HG03095 (cell line): ENCODE measurements around the gene C19orf67.

Experiments used
- ATAC-seq: cut with Tn5 transposase; IDR thresholded peaks from one replicate; pipeline ENCODE4 v1.9.1; 2021; ENCODE audit warnings: moderate library complexity; ENCODE audit not compliant: unreplicated experiment

Gene C19orf67

DNA sequence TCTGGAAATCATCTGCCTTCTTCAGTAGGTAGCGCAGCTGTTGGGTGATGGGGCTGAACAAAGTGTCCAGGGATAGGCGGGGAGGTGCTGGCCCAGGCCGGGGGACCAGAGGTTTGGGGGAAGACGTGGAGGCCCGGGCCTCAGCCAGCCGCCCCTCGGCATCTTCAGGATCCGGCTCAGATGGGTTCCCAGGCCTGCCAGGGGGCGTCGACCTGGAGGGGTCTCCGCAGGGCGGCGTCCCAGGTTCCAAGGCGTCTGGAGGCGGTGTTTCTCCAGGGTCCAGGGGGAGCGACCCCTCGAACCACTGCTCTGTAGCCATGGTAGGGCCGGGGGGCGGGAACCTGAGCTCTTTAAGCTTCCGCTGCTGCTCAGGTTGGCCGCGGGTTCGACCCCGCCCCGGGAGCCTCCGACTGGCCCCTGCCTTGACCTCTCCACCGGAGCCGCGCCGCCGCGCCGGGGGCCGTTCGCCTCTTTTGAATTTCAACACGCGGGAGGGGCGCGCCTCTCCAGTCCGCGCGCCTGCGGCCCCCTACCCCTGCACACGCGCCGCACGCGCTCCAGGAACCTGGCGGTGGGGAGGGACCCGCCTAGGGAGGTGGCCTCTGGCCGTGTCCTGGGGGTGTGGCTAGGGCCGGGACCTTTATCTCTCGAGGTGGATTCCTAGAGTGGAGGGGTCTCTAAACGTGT, at the start of gene C19orf67:
TSS of gene C19orf67 (minus strand) at position 475 of the 687 bp plus-strand sequence. CDS start at position 319, 156 bp downstream.
- ATAC-seq: no peak

DNA sequence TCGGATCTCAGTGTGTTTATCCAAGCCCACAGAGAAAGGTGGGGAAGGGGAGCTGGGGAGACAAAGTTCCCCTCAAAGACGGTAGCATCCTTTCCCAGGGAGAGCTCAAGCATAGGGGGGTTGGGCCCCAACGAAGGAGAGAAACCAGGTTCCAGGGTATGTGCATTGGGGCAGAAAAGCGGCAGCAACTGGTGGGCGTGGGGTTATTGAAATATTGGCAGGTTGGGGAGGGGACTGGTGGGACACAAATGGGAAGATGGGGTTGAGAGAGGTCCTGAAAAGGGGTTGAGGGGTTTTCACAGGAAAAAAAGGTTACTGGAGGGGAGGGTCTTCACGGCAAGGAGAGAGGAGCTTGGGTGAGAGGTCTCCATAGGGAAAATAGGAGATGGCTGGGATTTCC, 49.8 kb upstream of the C19orf67 start:
- no peak for ATAC-seq

DNA sequence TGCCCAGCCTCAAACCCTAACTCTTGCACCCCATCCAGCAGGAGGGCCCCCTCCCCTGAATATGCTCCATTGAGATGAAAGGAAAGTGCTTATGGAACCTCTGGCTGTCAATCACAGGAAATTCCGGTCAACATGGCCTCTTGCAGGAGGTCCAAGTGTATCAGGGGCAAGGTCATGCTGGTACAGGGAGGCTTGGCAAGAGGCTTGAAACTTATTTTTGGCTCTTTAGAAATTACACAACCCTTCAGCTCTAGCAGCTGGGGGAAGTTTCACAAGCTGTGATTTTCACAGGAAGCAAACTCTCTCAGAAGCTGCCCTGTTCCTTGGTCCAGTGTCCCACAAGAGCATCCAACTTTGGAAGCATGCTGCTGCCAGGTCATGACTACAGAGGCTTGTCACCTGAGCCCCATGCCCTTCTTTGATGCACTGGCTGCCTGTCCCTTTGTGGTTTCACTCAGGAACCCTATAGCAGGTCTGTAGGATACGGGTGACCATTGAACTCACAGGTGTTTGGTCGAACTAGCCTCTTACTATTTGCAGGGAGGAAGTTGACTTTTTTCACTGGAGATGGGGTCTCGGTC, 42.4 kb upstream of the C19orf67 start:
- no peak for ATAC-seq

DNA sequence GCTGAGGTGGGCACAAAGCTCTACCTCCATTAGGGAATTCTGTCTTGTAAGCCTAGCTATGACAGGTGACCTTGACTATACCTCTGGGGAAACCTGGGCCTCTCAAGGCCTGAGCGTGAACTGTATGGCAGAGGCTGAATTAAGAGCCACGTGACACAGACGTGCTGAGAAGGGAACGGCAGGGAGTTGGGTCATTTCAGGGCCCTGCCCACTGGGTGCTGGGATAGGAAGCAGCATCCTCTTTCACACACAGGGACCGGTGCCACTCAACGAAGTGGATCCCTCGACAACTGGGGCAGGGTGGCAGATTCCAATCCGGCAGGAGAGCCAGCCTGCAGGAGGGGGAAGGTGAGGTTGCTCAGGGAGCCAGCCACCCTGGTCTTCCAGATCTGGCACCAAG, 41.6 kb upstream of the C19orf67 start:
- ATAC-seq: no peak

DNA sequence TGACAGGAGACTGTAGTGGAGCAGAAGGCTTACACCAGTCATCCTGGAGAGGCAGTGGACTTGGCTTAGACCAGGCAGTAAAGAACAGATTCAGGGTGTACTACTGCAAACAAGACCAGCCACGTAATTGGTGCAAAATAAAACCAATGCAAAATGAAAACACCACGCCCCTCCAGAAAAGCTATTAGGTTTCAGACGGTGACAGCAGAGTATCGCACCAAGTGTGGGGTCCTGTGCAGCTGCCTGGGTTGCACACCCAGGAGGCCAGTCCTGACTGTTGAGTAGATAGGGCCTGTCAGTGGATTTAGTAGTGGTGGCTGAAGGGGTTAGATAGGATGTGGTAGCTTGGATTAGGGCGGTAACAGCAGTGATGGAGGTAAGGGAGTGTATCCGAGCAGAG, 37.3 kb upstream of the C19orf67 start:
- no peak for ATAC-seq

DNA sequence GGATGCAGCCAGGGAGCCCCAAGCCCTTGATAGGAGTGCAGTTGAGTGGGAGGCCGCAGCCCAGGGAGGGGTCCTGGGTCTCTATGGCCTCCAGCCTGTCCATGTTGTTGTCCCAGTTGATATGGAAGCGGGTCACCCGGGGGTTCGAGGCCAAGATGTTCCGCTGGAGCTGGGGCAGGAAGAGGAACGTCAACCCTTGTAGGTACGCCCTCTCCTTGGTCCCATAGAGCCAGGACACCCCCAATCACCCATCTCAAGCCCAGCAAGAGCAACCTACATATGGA, 34.9 kb upstream of the C19orf67 start:
- no peak for ATAC-seq

DNA sequence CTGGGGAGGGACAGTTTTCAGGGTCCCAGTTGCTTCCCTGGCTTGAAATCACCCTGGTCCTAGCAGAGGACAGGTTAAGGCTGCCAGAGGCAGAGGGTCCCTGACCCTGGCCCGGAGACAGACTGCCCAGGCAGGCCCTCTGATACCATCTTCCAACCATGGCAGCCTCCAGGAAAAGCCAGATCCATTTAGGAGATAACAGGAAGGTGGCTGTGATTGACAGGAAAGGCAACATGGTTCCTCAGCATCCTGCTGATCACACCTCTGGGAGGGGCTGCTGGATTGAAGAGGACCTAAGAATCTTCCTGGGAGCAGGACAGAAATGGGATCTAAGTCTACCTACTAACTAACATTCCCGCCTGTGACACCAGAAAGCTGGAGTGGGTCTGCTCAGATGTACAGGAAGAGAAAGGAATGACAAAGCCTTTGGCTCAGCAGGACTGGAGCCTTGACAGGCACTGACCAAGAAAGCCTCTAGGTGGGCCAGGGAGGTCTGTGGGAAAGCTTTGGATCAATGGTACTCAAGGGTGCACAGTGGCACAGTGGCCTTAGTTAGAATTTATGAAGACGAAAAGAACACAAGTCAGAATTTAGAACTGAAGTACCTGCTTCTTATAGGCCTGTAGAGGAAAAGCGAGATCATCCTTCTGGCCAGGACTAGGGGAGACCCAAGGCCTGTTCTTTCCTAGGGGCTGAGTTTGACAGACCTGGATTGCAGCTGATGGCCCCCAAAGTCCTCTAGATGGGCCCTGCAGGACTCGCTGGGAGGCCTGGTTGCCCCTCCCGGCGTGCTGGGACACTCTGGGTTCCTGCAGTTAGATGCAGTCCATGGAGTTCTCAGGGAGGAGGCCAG, 34.3 kb upstream of the C19orf67 start:
- ATAC-seq: no peak

DNA sequence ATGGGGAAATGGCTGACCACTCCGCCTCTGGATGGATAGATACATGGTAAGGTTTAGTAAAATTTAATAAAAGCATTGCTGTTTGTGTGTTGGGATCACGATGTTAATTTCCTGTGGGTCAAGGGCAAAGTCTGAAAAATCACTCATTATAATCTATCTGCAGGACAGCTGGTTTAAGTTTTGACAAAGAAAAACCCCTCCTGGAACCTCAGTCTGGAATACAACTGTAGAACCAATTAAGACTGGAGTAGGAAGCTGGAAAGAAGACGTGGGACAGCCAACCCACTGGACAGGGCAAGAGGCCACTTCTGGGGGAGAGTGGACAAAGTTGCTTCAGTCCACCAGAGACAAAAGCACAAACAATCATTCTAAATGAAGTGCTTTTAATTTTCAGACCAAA, 33.6 kb upstream of the C19orf67 start:
- ATAC-seq: no peak

DNA sequence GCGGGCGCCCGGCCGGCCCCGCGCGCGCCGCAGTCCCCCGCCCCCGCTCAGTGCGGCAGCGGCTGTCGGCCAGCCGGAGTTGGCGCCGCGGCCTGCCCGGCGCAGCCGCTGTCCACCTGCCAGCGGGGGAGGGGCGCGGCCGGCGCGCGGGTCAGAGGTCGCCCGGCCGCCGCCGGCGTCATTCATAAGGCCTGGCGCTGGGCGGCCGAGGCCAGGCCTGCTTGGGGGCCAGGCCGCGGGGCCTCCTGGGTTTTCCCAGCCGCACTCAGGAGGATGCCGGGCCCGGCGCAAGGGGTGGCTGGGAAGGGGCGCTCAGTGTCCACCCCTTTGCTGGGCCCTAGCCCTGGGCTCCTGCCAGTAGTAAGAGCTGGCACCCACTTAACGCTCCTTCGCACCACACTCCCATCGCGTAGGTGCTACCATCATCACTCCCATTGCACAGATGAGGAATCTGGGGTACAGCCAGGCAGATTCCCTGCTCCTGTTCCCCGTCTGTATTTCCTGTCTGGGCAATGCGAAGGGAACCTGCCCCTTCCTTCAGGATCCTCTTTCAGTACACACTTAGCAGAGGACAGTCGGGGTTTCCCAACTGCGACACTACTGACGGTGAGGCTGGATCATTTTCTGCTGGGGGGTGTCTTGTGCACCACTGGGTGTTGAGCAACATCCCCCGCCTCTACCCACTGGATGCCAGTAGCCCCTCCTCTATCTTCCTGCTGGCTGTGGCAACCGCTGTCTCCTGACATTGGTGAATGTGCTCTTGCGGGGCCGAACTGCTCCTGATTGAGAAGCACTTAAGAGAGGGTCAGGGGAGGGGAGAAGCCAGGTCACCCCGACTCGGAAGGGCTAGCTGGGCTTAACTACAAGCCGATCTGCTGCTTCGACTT, 32.8 kb upstream of the C19orf67 start:
- no peak for ATAC-seq

DNA sequence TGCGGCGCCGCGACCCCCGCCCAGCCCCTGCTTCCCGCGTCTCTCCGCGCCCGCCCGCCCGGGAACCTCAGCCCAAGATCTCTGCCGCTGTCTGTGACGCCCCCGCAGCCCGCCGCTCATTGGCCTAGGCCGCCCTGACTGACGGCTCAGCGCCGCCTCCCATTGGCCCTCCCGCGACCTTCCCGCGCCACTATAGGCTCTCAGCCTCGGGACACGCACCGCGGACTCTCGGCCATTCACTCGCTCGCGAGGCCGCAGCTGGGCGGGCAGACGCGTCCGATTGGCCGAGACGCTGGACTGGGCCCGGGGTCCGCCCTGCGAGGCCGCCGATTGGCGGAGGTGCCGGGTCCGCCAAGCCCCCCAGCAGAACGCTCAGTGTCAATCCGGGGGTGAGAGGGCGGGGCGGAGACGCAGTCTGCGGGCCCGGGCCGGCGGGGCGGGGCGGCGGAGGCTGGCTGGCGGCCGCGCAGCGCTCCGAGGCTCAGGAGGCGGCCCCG, 32.1 kb upstream of the C19orf67 start, which contains the start of gene PRKACA:
TSS of gene PRKACA (minus strand) at position 95 of the 497 bp plus-strand sequence. CDS start 215 bp downstream, outside the sequence.
- peak; percentile 79 for ATAC-seq

DNA sequence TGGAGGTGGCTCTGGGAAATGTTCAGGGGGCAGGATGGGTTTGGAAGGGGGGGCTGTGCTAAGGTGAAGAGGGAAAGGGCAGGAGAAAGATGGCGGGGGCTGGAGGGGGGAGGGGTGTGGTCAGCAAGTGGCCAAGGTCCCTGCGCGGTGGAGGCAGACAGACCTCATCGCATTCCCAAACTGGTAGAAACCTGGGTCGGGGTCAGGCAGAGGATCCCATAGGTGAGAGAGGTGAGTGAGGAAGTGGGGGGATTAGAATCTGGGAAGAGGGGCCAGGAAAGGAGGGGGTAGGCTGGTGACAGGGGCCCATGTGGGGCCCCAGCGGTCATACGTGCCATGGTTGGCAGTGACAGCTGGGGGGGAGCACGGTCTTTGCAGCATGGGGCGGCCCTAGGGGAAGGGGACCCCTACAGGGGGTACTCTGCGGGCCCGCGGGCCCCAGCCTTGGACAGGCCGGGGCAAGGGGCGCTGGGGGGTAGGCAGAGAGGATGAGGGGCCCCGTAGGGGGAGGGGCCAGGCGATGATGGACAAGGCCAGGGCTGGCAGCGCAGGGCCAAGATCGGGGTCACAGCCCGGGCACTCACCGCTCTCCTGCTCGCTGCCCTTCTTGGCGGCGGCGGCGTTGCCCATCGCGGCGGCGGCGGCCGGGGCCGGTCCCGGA, 31.5 kb upstream of the C19orf67 start:
- ATAC-seq: peak; percentile 5

DNA sequence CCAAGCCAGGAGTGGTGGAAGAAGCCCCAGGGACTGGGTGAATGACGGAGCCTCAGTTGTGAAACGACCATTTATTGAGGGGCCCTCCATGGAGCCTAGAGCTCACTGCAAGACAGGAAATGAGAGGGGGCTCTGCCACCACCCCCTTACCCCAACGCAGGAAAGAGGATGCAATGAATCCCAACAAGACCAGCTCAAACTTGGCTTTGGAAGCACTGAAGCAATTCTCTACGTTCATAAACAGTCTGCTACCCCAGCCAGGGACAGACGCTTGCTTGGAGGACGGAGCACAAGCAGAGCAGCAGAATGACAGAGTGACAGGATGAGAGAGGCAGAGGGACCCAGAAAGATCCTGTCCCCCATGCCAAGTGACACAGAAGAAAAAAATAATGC, 30.9 kb upstream of the C19orf67 start:
- ATAC-seq: no peak

DNA sequence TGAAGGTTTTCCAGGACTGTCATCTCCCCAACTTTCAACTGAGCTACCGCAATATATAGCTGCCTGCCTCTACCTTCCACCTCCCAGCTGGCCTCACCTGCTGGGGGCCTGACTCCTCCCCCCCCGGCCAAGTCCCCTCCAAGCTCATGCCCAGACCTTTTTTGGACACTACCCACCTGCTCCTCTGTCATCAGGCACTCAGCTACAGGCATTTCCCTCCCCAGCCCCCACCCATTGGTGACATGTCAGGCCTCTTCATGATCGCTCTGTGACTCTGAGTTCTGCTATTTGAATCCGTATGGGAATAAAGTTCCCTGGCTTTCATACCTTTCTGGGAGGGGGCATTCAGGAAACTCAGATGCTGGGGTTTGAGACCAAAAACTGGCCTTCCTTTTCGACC, 30.2 kb upstream of the C19orf67 start:
- no peak for ATAC-seq

DNA sequence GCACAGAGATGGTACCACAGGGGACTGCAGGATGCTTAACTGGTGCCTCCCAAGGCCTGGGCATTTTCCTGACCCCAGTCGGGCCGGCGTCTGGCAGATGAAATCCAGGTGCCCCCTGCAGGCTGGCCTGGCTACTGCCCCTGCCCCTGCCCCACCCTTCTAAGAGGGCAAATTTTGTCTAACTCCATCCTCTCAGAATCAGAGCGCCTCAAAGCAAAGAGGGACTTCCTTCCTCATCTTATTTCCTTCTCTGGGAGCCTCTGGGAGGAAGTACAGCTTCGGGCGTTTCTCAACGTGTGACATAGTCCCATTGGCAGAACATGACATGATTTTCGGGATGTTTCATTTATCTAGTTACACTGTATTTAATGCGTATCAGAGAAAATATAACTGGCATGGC, 29.3 kb upstream of the C19orf67 start:
- no peak for ATAC-seq

DNA sequence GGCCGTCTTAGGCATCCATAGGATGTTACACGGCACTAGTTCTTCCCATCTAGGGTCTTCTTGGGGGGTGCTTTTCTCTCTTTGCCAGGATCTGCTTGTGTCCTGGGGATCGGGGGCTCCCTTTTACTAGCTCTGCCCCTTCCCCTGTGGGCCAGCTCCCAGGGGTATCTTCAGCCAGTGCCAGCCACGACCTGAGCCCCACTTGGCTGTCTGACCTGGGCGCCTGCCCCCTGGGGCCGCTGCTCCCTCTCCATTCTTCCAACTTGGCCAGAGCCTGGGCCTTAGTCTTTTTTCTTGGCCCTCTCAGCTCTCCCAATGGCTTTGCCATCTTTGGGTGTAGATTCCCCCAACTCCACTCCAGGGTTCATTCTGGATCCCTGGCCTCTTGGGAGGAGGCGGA, 28.9 kb upstream of the C19orf67 start:
- no peak for ATAC-seq

DNA sequence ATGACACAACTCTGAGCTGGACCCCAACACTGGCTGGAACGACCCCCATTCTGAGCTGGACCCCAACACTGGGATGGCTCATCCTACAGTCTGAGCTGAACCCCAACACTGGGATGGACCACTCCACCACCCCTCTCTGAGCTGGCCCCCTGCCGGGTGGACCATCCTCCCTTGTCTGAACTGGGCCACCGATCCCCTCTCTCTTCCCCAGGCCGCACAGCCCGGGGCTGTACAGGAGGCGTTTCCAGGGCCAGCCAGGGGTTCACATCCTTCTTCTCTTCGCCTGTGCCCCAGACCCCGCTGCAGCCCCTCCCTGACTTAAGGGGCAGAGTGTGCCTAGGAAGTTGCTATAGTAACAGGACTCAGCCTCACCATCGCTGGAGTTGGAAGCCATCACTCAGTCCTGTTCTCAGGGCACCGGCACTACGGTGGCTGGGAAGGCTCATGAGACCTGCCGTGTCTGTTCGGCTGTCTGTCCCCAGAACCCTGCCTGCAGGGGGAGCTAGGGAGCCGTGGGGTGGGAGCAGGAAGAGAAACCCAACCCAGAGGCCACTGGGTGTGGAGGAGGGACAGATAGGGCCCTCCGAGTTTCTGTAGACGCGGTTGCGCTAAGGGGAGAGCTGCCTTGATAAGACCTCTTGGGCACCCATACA, 28.3 kb upstream of the C19orf67 start:
- no peak for ATAC-seq

DNA sequence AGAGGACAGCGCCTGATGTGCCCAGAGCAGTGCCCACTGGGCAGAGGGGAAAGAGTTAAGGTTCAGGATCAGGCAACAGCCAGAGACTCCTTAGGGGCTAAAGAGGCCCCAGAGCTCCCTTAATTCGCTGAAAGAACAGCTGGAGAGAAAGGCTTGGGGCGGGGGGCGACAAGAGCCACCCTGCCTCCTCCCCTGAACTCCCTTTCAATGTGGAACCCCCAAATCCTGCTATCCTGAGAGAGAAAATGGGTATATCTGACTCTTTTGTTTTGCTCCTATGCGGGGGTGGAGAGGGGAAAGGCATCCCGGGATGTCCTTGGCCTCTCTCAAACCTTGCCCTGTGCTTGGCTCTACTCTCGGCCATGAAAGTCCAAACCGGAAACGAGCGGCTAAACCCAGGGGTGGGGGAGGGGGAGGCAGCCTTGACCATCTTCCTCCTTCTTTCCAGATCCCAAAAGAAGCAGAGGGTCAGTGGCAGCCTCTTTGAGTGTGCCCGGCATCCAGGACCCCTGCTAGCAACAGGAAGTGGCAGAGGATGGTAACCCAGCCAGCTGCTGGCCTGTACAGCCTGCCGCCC, 27.3 kb upstream of the C19orf67 start:
- no peak for ATAC-seq

DNA sequence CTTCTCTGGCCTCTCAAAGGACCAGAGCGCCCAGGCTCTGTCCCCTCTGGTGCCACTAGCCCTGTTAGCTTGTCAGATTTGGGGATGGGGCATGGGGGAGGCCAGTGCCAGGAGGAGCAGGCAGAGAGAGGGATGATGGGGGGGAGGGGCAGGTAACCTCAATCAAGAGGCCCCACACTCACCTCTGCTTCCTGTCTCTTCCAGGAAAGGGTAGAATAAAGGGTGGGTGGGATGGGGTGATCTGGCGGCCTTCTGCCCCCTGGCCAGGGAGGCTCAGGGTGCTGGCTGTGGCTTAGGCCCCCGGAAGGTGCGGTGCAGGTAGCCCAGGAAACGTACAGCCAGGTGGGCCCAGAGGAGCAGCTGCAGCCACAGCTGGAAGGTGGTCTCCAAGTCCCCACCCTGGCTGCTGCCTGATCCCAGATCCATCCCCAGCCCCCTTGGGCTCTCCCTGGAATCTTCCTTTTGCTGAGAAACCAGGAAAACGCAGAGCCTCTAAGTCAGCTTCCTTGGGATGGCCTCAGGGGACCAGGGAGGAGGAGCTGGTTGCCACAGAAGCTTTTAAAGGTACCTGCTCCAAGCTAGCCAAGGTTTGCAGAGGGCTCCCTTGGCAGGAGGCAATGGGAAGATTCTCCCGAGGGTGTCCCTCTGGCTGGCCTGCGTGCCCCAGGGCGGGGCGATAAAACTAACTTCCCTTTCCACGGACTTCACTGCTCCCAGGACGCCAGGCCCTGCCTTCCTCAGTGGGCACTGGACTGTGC, 26.6 kb upstream of the C19orf67 start:
- no peak for ATAC-seq

DNA sequence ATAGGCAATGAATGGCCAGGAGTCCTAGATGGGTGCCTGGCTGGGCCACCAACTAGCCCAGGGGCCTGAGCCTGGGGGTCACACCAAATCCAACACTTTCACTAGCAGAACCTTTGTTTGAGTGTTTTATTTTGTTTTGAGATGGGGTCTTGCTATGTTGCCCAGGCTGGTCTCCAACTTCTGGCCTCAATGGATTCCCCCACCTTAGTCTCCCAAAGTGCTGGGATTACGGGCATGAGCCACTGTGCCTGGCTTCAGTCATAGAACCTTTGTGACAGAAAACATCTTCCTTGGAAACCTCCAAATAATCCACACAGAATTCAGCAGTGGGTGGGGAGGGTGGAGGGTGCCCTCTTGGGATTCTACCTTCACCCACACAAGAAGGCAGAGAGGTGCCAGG, 25.9 kb upstream of the C19orf67 start:
- no peak for ATAC-seq
